Measurements from ENCODE around the gene GDF11. TPM values are rescaled to one million over a fixed set of nuclear protein-coding genes. Genes with fewer than 3 reads are reported as not detected.
A peak's percentile ranks its signal among the peaks of the same experiment; 100 is the strongest.

Gene GDF11
- total RNA-seq, 1 donor from 2014 or later: 11.6 TPM

- peak; percentile 63 for TF ChIP-seq CTCF (IDR thresholded peaks at IDR 0.05)
- Mint-ChIP-seq H3K4me1 (ENCODE audit: unreplicated experiment) (peaks cover 57% of the 10 kb centered on the region), H3K4me3 (ENCODE audit: unreplicated experiment) (no peak overlapping the region), H3K27me3 (ENCODE audit: unreplicated experiment) (no peaks in the 10 kb centered on the region), H3K36me3 (ENCODE audit: unreplicated experiment) (peaks cover 16% of the 10 kb centered on the region), H3K27ac (ENCODE audit: unreplicated experiment) (peak overlapping the region; percentile 72), H3K9me3 (ENCODE audit: unreplicated experiment) (no peaks in the 10 kb centered on the region)
- no peak for DNase-seq (ENCODE audit: extremely low spot score, unreplicated experiment)
Observed at GRCh38 chr12:55720894-55721444, 22.0 kb upstream of the GDF11 start.

GRCh38 chr12:55721601-55722213 is 21.2 kb upstream of the GDF11 start:
- no peaks in the 10 kb centered on the region for H3K9me3 Mint-ChIP-seq (ENCODE audit: unreplicated experiment)
- no peaks in the 10 kb centered on the region for H3K27me3 Mint-ChIP-seq (ENCODE audit: unreplicated experiment)
- H3K27ac Mint-ChIP-seq (ENCODE audit: unreplicated experiment): peak overlapping the region; percentile 50
- H3K36me3 Mint-ChIP-seq (ENCODE audit: unreplicated experiment): peaks cover 21% of the 10 kb centered on the region
- no peak overlapping the region for H3K4me3 Mint-ChIP-seq (ENCODE audit: unreplicated experiment)
- TF ChIP-seq CTCF (IDR thresholded peaks at IDR 0.05): no peak
- H3K4me1 Mint-ChIP-seq (ENCODE audit: unreplicated experiment): peaks cover 60% of the 10 kb centered on the region
- no peak for DNase-seq (ENCODE audit: extremely low spot score, unreplicated experiment)

GRCh38 chr12:55722948-55723347 is 20.0 kb upstream of the GDF11 start:
- DNase-seq (ENCODE audit: extremely low spot score, unreplicated experiment): no peak
- no peak for TF ChIP-seq CTCF (IDR thresholded peaks at IDR 0.05)
- Mint-ChIP-seq H3K27ac (ENCODE audit: unreplicated experiment) (peak overlapping the region; percentile 47), H3K9me3 (ENCODE audit: unreplicated experiment) (no peaks in the 10 kb centered on the region), H3K36me3 (ENCODE audit: unreplicated experiment) (peaks cover 25% of the 10 kb centered on the region), H3K27me3 (ENCODE audit: unreplicated experiment) (no peaks in the 10 kb centered on the region), H3K4me3 (ENCODE audit: unreplicated experiment) (no peak overlapping the region), H3K4me1 (ENCODE audit: unreplicated experiment) (peaks cover 60% of the 10 kb centered on the region)

GRCh38 chr12:55723516-55724225 is 19.3 kb upstream of the GDF11 start:
- H3K27me3 Mint-ChIP-seq (ENCODE audit: unreplicated experiment): no peaks in the 10 kb centered on the region
- no peak for TF ChIP-seq CTCF (IDR thresholded peaks at IDR 0.05)
- peaks cover 52% of the 10 kb centered on the region for H3K4me1 Mint-ChIP-seq (ENCODE audit: unreplicated experiment)
- DNase-seq (ENCODE audit: extremely low spot score, unreplicated experiment): no peak
- peaks cover 25% of the 10 kb centered on the region for H3K36me3 Mint-ChIP-seq (ENCODE audit: unreplicated experiment)
- H3K27ac Mint-ChIP-seq (ENCODE audit: unreplicated experiment): peak overlapping the region; percentile 60
- no peak overlapping the region for H3K4me3 Mint-ChIP-seq (ENCODE audit: unreplicated experiment)
- H3K9me3 Mint-ChIP-seq (ENCODE audit: unreplicated experiment): no peaks in the 10 kb centered on the region

- H3K4me3 Mint-ChIP-seq (ENCODE audit: unreplicated experiment): no peak overlapping the region
- H3K9me3 Mint-ChIP-seq (ENCODE audit: unreplicated experiment): no peaks in the 10 kb centered on the region
- peak; percentile 56 for TF ChIP-seq CTCF (IDR thresholded peaks at IDR 0.05)
- H3K27me3 Mint-ChIP-seq (ENCODE audit: unreplicated experiment): no peaks in the 10 kb centered on the region
- H3K27ac Mint-ChIP-seq (ENCODE audit: unreplicated experiment): peak overlapping the region; percentile 58
- H3K36me3 Mint-ChIP-seq (ENCODE audit: unreplicated experiment): peaks cover 25% of the 10 kb centered on the region
- DNase-seq (ENCODE audit: extremely low spot score, unreplicated experiment): no peak
- peaks cover 50% of the 10 kb centered on the region for H3K4me1 Mint-ChIP-seq (ENCODE audit: unreplicated experiment)
Observed at GRCh38 chr12:55724226-55724939, 18.5 kb upstream of the GDF11 start.

All from osteocyte (in vitro differentiated cells).